ENCODE measurements around the gene NFE2L3. TPM values are rescaled to one million over a fixed set of nuclear protein-coding genes. Genes with fewer than 3 reads are reported as not detected.

NFE2L3 gene
- total and polyA plus RNA-seq, 2 of the 8 experiments (the other 6 are each of a cell fraction or from before 2014, with no cell fraction given): 64.9 to 76.5 TPM

DNA sequence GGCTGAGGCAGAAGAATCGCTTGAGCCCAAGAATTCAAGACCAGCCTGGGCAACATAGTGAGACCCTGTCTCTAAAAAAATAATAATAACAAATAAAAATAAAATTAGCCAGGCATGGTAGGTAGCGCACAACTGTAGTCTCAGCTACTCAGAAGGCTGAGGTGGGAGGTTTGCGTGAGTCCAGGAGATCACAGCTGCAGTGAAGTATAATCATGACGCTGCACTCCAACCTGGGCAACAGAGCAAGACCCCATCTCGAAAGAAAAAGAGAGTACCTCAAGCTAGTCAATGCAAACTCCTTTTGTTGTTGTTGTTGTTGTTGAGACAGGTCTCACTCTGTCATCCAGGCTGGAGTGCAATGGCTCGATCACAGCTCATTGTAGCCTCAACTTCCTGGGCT is 34.0 kb upstream of the NFE2L3 start:
- Histone ChIP-seq H4K91ac (replicated peaks; ENCODE audit: insufficient read length, low read length) (no peak overlapping the region), H3K18ac (ENCODE audit: extremely low read depth, low read length) (no peak overlapping the region), H3K27ac (ENCODE audit: low read depth, low read length) (no peak overlapping the region), H2BK20ac (ENCODE audit: low read length) (no peak overlapping the region), H3K9ac (replicated peaks in 1 of 4; ENCODE audit: extremely low read depth in 1 of 4, low read depth in 3 of 4, low read length in 3 of 4) (no peak overlapping the region), H3K14ac (ENCODE audit: insufficient read length) (no peak overlapping the region), H3K4me3 (ENCODE audit: extremely low read depth in 1 of 4, insufficient read depth in 2 of 4, low read depth in 3 of 4, low read length in 4 of 4) (no peak overlapping the region), H2BK12ac (ENCODE audit: low read depth, low read length) (no peak overlapping the region), H2AK5ac (ENCODE audit: low read depth, low read length) (no peak overlapping the region), H2BK5ac (ENCODE audit: low read depth, low read length) (no peak overlapping the region), H4K20me1 (replicated peaks in 1 of 2; ENCODE audit: control insufficient read depth in 1 of 2, insufficient read depth in 2 of 2, low read length in 2 of 2) (no peaks in the 10 kb centered on the region), H2BK15ac (ENCODE audit: low read length) (no peak overlapping the region), H3K4ac (replicated peaks; ENCODE audit: insufficient read length, low read depth, low read length) (no peak overlapping the region), H3K23me2 (ENCODE audit: low read depth, low read length) (no peaks in the 10 kb centered on the region), H4K5ac (ENCODE audit: insufficient read length, low read depth, low read length) (no peak overlapping the region), H3K56ac (replicated peaks; ENCODE audit: insufficient read length, low read depth, low read length) (no peak overlapping the region), H3K79me1 (ENCODE audit: low read depth, low read length) (no peaks in the 10 kb centered on the region), H3K9me3 (ENCODE audit: insufficient read depth in 2 of 2, low read depth in 1 of 2, low read length in 1 of 2) (no peaks in the 10 kb centered on the region), H3K23ac (ENCODE audit: insufficient read length) (no peak overlapping the region), H3K36me3 (ENCODE audit: control insufficient read depth in 2 of 4, insufficient read depth in 4 of 4, low read length in 3 of 4) (no peaks in the 10 kb centered on the region), H3K4me1 (replicated peaks in 1 of 4; ENCODE audit: control insufficient read depth in 3 of 4, insufficient read depth in 4 of 4, low read length in 3 of 4) (peaks cover 0 to 4% (median 3%) of the 10 kb centered on the region in 4 experiments; a peak in 4 of 7 replicates), H3K79me2 (ENCODE audit: control insufficient read depth in 1 of 2, insufficient read depth in 2 of 2, low read length in 2 of 2) (no peaks in the 10 kb centered on the region), H2BK120ac (replicated peaks; ENCODE audit: low read depth, low read length) (no peak overlapping the region), H3K4me2 (ENCODE audit: insufficient read depth in 1 of 2, low read depth in 2 of 2, low read length in 2 of 2) (no peak overlapping the region), H3K27me3 (replicated peaks in 1 of 4; ENCODE audit: control insufficient read depth in 3 of 4, extremely low read depth in 1 of 4, insufficient read depth in 3 of 4, low read length in 3 of 4) (no peaks in the 10 kb centered on the region), H4K8ac (ENCODE audit: extremely low read depth, insufficient read depth, low read length) (no peak overlapping the region), H2AFZ (ENCODE audit: low read length) (no peak overlapping the region)
- FAIRE-seq (no peak), DNase-seq (ENCODE audit: low read depth in 1 of 2, low spot score in 2 of 2) (no peak)
- WGBS, 2 experiments (ENCODE audit: extremely low coverage in 1 of 2, insufficient coverage in 1 of 2, insufficient read length in 1 of 2, insufficient replicate concordance in 2 of 2, low coverage in 1 of 2, low lambda C conversion rate in 2 of 2, missing lambda C conversion rate in 1 of 2): 92% methylated on average over 6 of the region's 6 CpGs; no CpG with 5 or more reads in 1 of the 2 experiments
- ChIA-PET POLR2A (ENCODE audit: partially characterized antibody) (interaction anchor here (1.3 to 2.8 kb wide), 4 partner anchors 36 to 77 kb away, joined by 5 to 8 read pairs (median 6); no protein-coding TSS in a partner anchor), CTCF (ENCODE audit: partially characterized antibody) (interaction anchor here (0.6 to 4.6 kb wide), 7 partner anchors 13 to 39 kb away, joined by 3 to 21 read pairs (median 3); no protein-coding TSS in a partner anchor)
- TF ChIP-seq RNF2 (IDR thresholded peaks at IDR 0.05; ENCODE audit: borderline replicate concordance, low read depth, low read length, missing control alignments, poor library complexity, severe bottlenecking) (no peak), SIX5 (IDR thresholded peaks at IDR 0.05; ENCODE audit: low read depth, low read length) (no peak)
